IPS-18c (cell line): ENCODE data around the gene MAZ.

Source experiments
- H3K4me3 ChIP-seq: 2 replicates; pipeline ENCODE4 v1.7.0; 2013; ENCODE audit warnings: low read depth, mild to moderate bottlenecking, low read length, moderate library complexity; ENCODE audit not compliant: insufficient read depth
- H3K9me3 ChIP-seq: one replicate; pipeline ENCODE4 v1.6.1; 2013; ENCODE audit warnings: mild to moderate bottlenecking, low read length, moderate library complexity; ENCODE audit not compliant: control insufficient read depth, insufficient read depth

Gene MAZ

GRCh38 chr16:29804455-29805231 is 1.7 kb upstream of the MAZ start:
- Histone ChIP-seq H3K4me3 (peak overlapping the region; percentile 73), H3K9me3 (no peaks in the 10 kb centered on the region)

- Histone ChIP-seq H3K4me3 (peak overlapping the region; percentile 73), H3K9me3 (no peaks in the 10 kb centered on the region)
Observed at GRCh38 chr16:29805232-29806098, 864 bp upstream of the MAZ start.

- Histone ChIP-seq H3K4me3 (peak overlapping the region; percentile 88), H3K9me3 (no peaks in the 10 kb centered on the region)
Observed at GRCh38 chr16:29806641-29807425, 504 bp downstream of the MAZ start.

DNA sequence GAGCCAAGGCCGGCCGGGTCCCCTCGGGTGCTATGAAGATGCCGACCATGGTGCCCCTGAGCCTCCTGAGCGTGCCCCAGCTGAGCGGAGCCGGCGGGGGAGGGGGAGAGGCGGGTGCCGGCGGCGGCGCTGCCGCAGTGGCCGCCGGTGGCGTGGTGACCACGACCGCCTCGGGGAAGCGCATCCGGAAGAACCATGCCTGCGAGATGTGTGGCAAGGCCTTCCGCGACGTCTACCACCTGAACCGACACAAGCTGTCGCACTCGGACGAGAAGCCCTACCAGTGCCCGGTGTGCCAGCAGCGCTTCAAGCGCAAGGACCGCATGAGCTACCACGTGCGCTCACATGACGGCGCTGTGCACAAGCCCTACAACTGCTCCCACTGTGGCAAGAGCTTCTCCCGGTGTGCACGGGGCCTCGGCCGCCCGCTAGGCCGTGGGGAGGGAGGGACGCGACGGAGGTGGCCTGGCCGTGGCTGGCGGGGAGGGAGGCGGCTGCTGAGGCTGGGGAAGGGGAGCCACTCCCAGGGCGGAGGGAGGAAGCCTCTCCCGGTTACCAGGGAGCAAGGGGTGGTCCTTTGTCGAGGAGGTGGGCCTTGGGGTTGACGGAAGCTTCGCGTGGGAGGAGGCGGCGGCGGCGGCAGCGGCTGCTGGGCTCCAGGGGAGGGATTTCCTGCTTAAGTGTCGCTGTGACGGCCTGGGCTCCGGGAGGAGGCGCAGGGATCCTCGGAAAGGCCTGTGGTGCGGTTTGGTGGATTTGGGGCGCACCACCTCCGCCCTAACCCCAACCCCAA is 1.3 kb downstream of the MAZ start:
- Histone ChIP-seq H3K9me3 (no peaks in the 10 kb centered on the region), H3K4me3 (peak overlapping the region; percentile 88)

GRCh38 chr16:29808219-29808900 is 2.0 kb downstream of the MAZ start:
- Histone ChIP-seq H3K9me3 (no peaks in the 10 kb centered on the region), H3K4me3 (peak overlapping the region; percentile 88)

- Histone ChIP-seq H3K9me3 (no peaks in the 10 kb centered on the region), H3K4me3 (peak overlapping the region; percentile 88; the same call in 1 of the 2 replicates)
Observed at GRCh38 chr16:29809031-29809747, 2.9 kb downstream of the MAZ start.

GRCh38 chr16:29809850-29810698 is 3.7 kb downstream of the MAZ start:
- Histone ChIP-seq H3K4me3 (peak overlapping the region; percentile 28), H3K9me3 (no peaks in the 10 kb centered on the region)

- peak overlapping the region; percentile 25 for H3K4me3 ChIP-seq
- no peaks in the 10 kb centered on the region for H3K9me3 ChIP-seq
Observed at GRCh38 chr16:29810699-29811169, 4.4 kb downstream of the MAZ start.

GRCh38 chr16:29811170-29811895 is 5.0 kb downstream of the MAZ start:
- peak overlapping the region; percentile 88 for H3K4me3 ChIP-seq
- no peaks in the 10 kb centered on the region for H3K9me3 ChIP-seq

- no peaks in the 10 kb centered on the region for H3K9me3 ChIP-seq
- H3K4me3 ChIP-seq, result peak within 1 kb of the TSS; percentile 88
Observed at GRCh38 chr16:29811896-29812665, 5.8 kb downstream of the MAZ start, which contains the start of gene PRRT2. Gene PRRT2, plus strand, starts transcription at chr16:29812193. Its CDS starts 862 bp downstream, at chr16:29813055.

GRCh38 chr16:29812754-29813643 is 6.7 kb downstream of the MAZ start:
- peak overlapping the region; percentile 88 for H3K4me3 ChIP-seq

GRCh38 chr16:29813644-29814562 is 7.6 kb downstream of the MAZ start:
- H3K4me3 ChIP-seq, result peak overlapping the region; percentile 69; the same call in 1 of the 2 replicates
- no peaks in the 10 kb centered on the region for H3K9me3 ChIP-seq

More at GRCh38 chr16:29812754-29813643, 6.7 kb downstream of the MAZ start:
- no peaks in the 10 kb centered on the region for H3K9me3 ChIP-seq
